Loucy (cell line): ENCODE measurements around the gene PSME4.

Experiments used
- CTCF ChIP-seq: fragments of 200-600 bp; sonication (generic); conservative IDR thresholded peaks from 2 replicates; pipeline ENCODE4 v1.5.1; 2014; ENCODE audit warnings: mild to moderate bottlenecking, antibody characterized with exemption, low read length
- EZH2phosphoT487 ChIP-seq: fragments of 200-600 bp; IDR thresholded peaks from 2 replicates; pipeline ENCODE4 v1.6.1; 2018; ENCODE audit warnings: antibody characterized with exemption, mild to moderate bottlenecking, moderate library complexity, borderline replicate concordance

- TF ChIP-seq CTCF (no peak), EZH2phosphoT487 (no peak)
These were observed 96.3 kb downstream of the PSME4 start for GRCh38 chr2:53874401-53874950.
